Measurements from ENCODE around the gene ATP2A2. TPM values are rescaled to one million over a fixed set of nuclear protein-coding genes. Genes with fewer than 3 reads are reported as not detected.

Gene ATP2A2
- total RNA-seq, 4 donors from 2014 or later: 116 to 238 (median 132) TPM

- no peak for DNase-seq (ENCODE audit: low spot score)
- no peak for ATAC-seq (ENCODE audit: low FRiP score)
- TF ChIP-seq, protein P1, sequence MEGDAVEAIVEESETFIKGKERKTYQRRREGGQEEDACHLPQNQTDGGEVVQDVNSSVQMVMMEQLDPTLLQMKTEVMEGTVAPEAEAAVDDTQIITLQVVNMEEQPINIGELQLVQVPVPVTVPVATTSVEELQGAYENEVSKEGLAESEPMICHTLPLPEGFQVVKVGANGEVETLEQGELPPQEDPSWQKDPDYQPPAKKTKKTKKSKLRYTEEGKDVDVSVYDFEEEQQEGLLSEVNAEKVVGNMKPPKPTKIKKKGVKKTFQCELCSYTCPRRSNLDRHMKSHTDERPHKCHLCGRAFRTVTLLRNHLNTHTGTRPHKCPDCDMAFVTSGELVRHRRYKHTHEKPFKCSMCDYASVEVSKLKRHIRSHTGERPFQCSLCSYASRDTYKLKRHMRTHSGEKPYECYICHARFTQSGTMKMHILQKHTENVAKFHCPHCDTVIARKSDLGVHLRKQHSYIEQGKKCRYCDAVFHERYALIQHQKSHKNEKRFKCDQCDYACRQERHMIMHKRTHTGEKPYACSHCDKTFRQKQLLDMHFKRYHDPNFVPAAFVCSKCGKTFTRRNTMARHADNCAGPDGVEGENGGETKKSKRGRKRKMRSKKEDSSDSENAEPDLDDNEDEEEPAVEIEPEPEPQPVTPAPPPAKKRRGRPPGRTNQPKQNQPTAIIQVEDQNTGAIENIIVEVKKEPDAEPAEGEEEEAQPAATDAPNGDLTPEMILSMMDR (IDR thresholded peaks at IDR 0.05): no peak
Measured at GRCh38 chr12:110347767-110348166, 66.7 kb downstream of the ATP2A2 start.

- TF ChIP-seq, protein P1 (IDR thresholded peaks at IDR 0.05): no peak
- no peak for DNase-seq (ENCODE audit: low spot score)
- no peak for ATAC-seq (ENCODE audit: low FRiP score)
Measured at GRCh38 chr12:110348431-110349059, 67.5 kb downstream of the ATP2A2 start.

GRCh38 chr12:110349096-110349495 is 68.0 kb downstream of the ATP2A2 start:
- TF ChIP-seq, protein P1 (IDR thresholded peaks at IDR 0.05): no peak
- no peak for ATAC-seq (ENCODE audit: low FRiP score)
- no peak for DNase-seq (ENCODE audit: low spot score)

GRCh38 chr12:110349514-110350151 is 68.6 kb downstream of the ATP2A2 start:
- DNase-seq (ENCODE audit: low spot score): no peak
- TF ChIP-seq, protein P1 (IDR thresholded peaks at IDR 0.05): no peak
- ATAC-seq (ENCODE audit: low FRiP score): no peak

DNA sequence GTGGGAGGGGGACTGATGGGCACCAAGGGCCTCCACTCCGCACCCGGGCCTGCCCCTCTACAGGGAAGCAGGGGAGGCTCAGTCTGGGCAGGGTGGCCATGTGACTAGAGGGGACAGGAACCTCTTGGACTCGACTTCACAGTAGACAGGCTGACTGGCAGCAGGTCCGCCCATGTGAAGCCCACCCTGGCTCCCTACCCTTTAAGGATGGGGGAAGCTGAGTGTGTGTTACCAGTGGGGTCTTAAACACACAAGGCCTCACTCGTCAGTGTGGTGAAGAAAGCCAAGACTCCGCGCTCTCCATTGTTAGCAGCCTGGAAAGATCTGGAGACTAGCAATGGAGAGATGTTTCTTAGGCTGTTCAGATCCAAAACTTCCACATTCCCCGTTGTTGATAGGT is 70.1 kb downstream of the ATP2A2 start:
- TF ChIP-seq, protein P1 (IDR thresholded peaks at IDR 0.05): no peak
- no peak for ATAC-seq (ENCODE audit: low FRiP score)
- DNase-seq (ENCODE audit: low spot score): no peak

DNA sequence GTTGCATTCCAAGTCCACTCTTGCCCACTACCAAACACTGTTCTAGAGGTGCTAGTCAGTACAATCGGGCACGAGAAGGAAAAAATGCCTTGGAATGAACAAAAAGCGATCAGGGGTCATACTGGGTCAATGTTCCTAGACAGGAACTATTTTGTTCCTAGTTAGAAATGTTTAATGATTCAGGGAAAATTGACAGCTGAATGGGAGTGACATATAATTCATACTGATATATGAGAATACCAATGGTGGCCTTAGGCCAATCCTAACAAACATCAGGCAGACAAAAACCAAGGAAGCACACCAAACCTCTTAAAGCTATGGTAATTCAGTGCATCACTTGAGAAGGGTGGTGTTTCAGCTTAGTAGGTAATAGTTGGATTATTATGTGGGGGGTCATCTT is 71.4 kb downstream of the ATP2A2 start:
- DNase-seq (ENCODE audit: low spot score) (no peak), ATAC-seq (ENCODE audit: low FRiP score) (no peak)
- TF ChIP-seq, protein P1 (IDR thresholded peaks at IDR 0.05): no peak
